K562 (cell line): Measurements from ENCODE around the gene RNF43.

Source experiments
- BRD4 ChIP-seq: fragments of 200-600 bp; sonication (generic); IDR thresholded peaks from 2 replicates; pipeline ENCODE4 v1.6.1; 2017; ENCODE audit warnings: inconsistent platforms
- CTBP1 ChIP-seq: fragments of 450-650 bp; IDR thresholded peaks from 2 replicates; pipeline ENCODE4 v1.6.1; 2016; ENCODE audit warnings: borderline replicate concordance
- EGR1 ChIP-seq: fragments of 450-650 bp; conservative IDR thresholded peaks from 2 replicates; pipeline ENCODE4 v1.6.1; 2017; ENCODE audit warnings: mild to moderate bottlenecking
- EP300 ChIP-seq: IDR thresholded peaks from 2 replicates; pipeline ENCODE4 v1.6.1; 2012; ENCODE audit warnings: low read length, improper control_type of control experiment
- ETV6 ChIP-seq, 3 experiments: fragments of 150-350 bp in 1 of 3; sonication (generic) in 1 of 3; formaldehyde crosslinking in 1 of 3; IDR thresholded peaks; 2 replicates each; pipeline versions ENCODE4 v1.6.1 to v1.8.0; 2014 to 2022; ENCODE audit warnings: borderline replicate concordance in 2 of 3, low read depth in 2 of 3, antibody characterized with exemption in 1 of 3, low read length in 1 of 3, mild to moderate bottlenecking in 1 of 3, missing genetic modification reagents in 1 of 3
- HIVEP1 ChIP-seq: fragments of 250-450 bp; sonication (Bioruptor Pico); IDR thresholded peaks from 2 replicates; pipeline ENCODE4 v1.4.0; 2020; ENCODE audit warnings: mild to moderate bottlenecking
- MAFK ChIP-seq: IDR thresholded peaks from 2 replicates; pipeline ENCODE4 v1.6.1; 2011; ENCODE audit warnings: low read length, improper control_type of control experiment
- NR4A1 ChIP-seq, 2 experiments: fragments of 250-450 bp in 1 of 2; fragments of 450-650 bp in 1 of 2; sonication (Bioruptor Pico) in 1 of 2; IDR thresholded peaks; 2 replicates each; pipeline versions ENCODE4 v1.4.0 to v1.6.1; 2016 to 2020; ENCODE audit warnings: mild to moderate bottlenecking in 2 of 2, missing compliant biosample characterization in 1 of 2, missing genetic modification characterization in 1 of 2, moderate library complexity in 1 of 2
- SNRNP70 ChIP-seq: fragments of 200-400 bp; formaldehyde crosslinking; optimal IDR thresholded peaks from 2 replicates; pipeline ENCODE3; 2017; ENCODE audit warnings: low read depth, low read length
- XRCC5 ChIP-seq: fragments of 200-400 bp; formaldehyde crosslinking; IDR thresholded peaks from 2 replicates; pipeline ENCODE4 v1.6.1; 2017; ENCODE audit warnings: low read depth, mild to moderate bottlenecking, low read length
- ZNF444 ChIP-seq: fragments of 250-450 bp; sonication (Bioruptor Pico); IDR thresholded peaks from 2 replicates; pipeline ENCODE4 v1.4.0; 2020; ENCODE audit warnings: mild to moderate bottlenecking, moderate library complexity
- TF ChIP-seq, protein P1 (sequence below): sonication (generic); formaldehyde crosslinking; IDR thresholded peaks from 2 replicates; pipeline ENCODE4 v1.8.1; 2022; ENCODE audit warnings: missing genetic modification reagents
- TF ChIP-seq, protein P2 (sequence below), 3 experiments: IDR thresholded peaks in 2 of 3; conservative IDR thresholded peaks in 1 of 3; 2 replicates each; pipeline ENCODE4 v1.5.1; 2011 to 2012; ENCODE audit warnings: low read length in 3 of 3, mild to moderate bottlenecking in 3 of 3, control low read depth in 2 of 3, improper control_type of control experiment in 1 of 3, inconsistent platforms in 1 of 3, low read depth in 1 of 3, mixed read lengths in 1 of 3, moderate library complexity in 1 of 3; ENCODE audit not compliant: insufficient read depth in 2 of 3

DNA sequence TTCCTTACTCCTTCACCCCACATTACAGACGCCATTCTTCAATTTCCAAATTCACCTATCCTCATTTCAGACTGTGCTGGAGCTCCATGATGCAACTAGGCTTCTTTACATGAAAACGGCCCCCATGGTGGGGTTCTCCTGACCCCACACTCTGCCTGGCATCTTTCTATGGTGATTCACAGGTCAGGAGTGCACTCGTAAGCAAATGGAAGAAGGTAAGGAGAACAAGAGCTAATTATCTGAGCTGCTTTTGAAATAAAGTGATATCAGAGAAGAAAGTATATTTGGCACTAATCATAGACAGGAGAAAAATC is 37.9 kb downstream of the RNF43 start:
- TF ChIP-seq, protein P1, sequence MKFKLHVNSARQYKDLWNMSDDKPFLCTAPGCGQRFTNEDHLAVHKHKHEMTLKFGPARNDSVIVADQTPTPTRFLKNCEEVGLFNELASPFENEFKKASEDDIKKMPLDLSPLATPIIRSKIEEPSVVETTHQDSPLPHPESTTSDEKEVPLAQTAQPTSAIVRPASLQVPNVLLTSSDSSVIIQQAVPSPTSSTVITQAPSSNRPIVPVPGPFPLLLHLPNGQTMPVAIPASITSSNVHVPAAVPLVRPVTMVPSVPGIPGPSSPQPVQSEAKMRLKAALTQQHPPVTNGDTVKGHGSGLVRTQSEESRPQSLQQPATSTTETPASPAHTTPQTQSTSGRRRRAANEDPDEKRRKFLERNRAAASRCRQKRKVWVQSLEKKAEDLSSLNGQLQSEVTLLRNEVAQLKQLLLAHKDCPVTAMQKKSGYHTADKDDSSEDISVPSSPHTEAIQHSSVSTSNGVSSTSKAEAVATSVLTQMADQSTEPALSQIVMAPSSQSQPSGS (CRISPR knock-in tag): no peak
- TF ChIP-seq EP300 (no peak), SNRNP70 (no peak), MAFK (no peak), EGR1 (no peak), HIVEP1 (CRISPR knock-in tag) (no peak), ZNF444 (no peak), CTBP1 (no peak), ETV6 (IDR thresholded peaks at IDR 0.05; ENCODE audit: borderline replicate concordance in 1 of 2, low read depth in 2 of 2, low read length in 1 of 2) (no peak), ETV6 (CRISPR knock-in tag; IDR thresholded peaks at IDR 0.05; ENCODE audit: borderline replicate concordance) (no peak), NR4A1 (CRISPR knock-in tag; IDR thresholded peaks at IDR 0.05) (no peak), NR4A1 (tag; IDR thresholded peaks at IDR 0.05) (no peak), XRCC5 (no peak), BRD4 (no peak)
- TF ChIP-seq, protein P2, sequence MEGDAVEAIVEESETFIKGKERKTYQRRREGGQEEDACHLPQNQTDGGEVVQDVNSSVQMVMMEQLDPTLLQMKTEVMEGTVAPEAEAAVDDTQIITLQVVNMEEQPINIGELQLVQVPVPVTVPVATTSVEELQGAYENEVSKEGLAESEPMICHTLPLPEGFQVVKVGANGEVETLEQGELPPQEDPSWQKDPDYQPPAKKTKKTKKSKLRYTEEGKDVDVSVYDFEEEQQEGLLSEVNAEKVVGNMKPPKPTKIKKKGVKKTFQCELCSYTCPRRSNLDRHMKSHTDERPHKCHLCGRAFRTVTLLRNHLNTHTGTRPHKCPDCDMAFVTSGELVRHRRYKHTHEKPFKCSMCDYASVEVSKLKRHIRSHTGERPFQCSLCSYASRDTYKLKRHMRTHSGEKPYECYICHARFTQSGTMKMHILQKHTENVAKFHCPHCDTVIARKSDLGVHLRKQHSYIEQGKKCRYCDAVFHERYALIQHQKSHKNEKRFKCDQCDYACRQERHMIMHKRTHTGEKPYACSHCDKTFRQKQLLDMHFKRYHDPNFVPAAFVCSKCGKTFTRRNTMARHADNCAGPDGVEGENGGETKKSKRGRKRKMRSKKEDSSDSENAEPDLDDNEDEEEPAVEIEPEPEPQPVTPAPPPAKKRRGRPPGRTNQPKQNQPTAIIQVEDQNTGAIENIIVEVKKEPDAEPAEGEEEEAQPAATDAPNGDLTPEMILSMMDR (IDR thresholded peaks at IDR 0.05 in 2 of 3, conservative IDR thresholded peaks at IDR 0.05 in 1 of 3; ENCODE audit: insufficient read depth in 2 of 3, low read depth in 1 of 3, low read length in 3 of 3): no peak
